ENCODE measurements around the gene DIP2C. TPM values are rescaled to one million over a fixed set of nuclear protein-coding genes. Genes with fewer than 3 reads are reported as not detected.

Gene DIP2C
- total RNA-seq, 2 experiments from 2014 or later: 0.85 to 0.95 TPM

GRCh38 chr10:377228-377627, 312.2 kb downstream of the DIP2C start:
- no peak for ATAC-seq
- POLR2A ChIA-PET: interaction anchor here (0.8 kb wide), 1 partner anchor 326 kb away, joined by 3 read pairs; no protein-coding TSS in a partner anchor

GRCh38 chr10:375815-376505, 313.5 kb downstream of the DIP2C start:
- POLR2A ChIA-PET: no interaction called here
- Mint-ChIP-seq H3K36me3 (ENCODE audit: low read depth) (peaks cover 3% of the 10 kb centered on the region), H3K27me3 (peaks cover 2% of the 10 kb centered on the region), H3K4me1 (ENCODE audit: low read depth) (peaks cover 2% of the 10 kb centered on the region), H3K4me3 (no peak overlapping the region), H3K27ac (no peak overlapping the region), H3K9me3 (peaks cover 1% of the 10 kb centered on the region)
- DNase-seq (no peak), ATAC-seq (no peak)
- no peak for TF ChIP-seq CTCF (IDR thresholded peaks at IDR 0.05)
- CTCF ChIA-PET: no interaction called here
- intact Hi-C loops (cut with micrococcal nuclease): no loop called here

More at GRCh38 chr10:377228-377627, 312.2 kb downstream of the DIP2C start:
- H3K27me3 Mint-ChIP-seq: peaks cover 2% of the 10 kb centered on the region
- peaks cover 7% of the 10 kb centered on the region for H3K36me3 Mint-ChIP-seq (ENCODE audit: low read depth)
- no peak for TF ChIP-seq CTCF (IDR thresholded peaks at IDR 0.05)
- peaks cover 9% of the 10 kb centered on the region for H3K4me1 Mint-ChIP-seq (ENCODE audit: low read depth)
- DNase-seq: no peak
- no peak overlapping the region for H3K27ac Mint-ChIP-seq
- H3K9me3 Mint-ChIP-seq: peaks cover 1% of the 10 kb centered on the region
- CTCF ChIA-PET: no interaction called here
- no peak overlapping the region for H3K4me3 Mint-ChIP-seq
- intact Hi-C loops (cut with micrococcal nuclease): no loop called here

DNA sequence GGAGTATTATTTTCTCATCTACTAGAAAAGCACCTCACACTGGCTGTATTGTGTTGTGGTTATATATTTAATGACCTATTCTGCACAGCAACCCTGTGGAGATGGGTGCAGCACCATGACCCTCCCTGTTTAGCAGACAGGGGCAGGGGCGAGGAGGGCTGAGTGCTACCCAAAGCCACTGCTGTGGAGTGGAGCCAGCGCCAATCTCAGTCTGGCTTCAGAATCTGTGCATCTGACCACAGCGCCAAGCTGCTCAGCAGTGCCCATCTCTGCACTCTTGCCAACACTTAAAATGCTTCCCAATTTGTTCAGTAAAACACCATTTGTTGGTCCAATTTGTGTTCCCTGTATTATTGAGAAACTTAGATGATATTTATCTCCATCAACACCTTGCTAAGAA, 315.1 kb downstream of the DIP2C start:
- peaks cover 3% of the 10 kb centered on the region for H3K36me3 Mint-ChIP-seq (ENCODE audit: low read depth)
- peaks cover 2% of the 10 kb centered on the region for H3K4me1 Mint-ChIP-seq (ENCODE audit: low read depth)
- CTCF ChIA-PET: no interaction called here
- peaks cover 1% of the 10 kb centered on the region for H3K9me3 Mint-ChIP-seq
- no peak overlapping the region for H3K27ac Mint-ChIP-seq
- intact Hi-C loops (cut with micrococcal nuclease): no loop called here
- no peak overlapping the region for H3K4me3 Mint-ChIP-seq
- TF ChIP-seq CTCF (IDR thresholded peaks at IDR 0.05): no peak
- POLR2A ChIA-PET: no interaction called here
- DNase-seq: no peak
- H3K27me3 Mint-ChIP-seq: peaks cover 2% of the 10 kb centered on the region
- ATAC-seq: no peak

DNA sequence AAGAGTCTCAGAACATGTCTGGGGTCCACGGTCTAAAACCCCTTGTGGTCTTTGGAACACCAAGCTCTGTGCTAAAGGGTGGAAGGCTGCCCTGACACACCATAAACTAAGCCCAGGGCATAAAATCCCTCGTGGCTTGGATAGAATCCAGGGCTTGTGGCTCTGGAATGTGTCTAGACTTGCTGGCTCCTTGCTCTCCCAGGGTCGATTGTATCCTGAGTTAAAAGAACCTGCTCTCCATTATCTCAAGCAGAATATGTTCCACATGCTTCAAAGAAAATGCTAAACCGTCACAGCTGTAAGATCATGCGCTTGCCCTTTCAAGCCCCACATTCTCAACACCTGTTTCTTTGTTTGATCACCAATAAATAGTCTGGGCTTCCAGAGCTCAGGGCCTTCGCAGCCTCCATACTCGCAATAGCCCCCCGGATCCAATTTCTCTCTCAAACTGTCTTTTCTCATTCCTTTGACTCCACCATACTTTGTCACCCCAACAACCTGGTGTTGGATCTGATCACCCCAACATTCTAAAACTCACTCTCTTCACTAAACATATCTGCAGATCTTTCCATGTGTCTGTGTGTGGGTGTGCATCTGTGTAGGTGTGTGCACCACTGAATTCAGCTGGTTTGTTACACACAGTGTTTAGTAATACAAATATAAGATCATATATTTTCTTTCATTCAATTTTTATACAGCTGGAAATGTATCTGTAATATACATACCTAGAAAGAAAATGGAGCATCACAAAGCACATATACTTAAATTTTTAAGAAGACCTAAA, 315.8 kb downstream of the DIP2C start:
- DNase-seq (no peak), ATAC-seq (no peak)
- TF ChIP-seq CTCF (IDR thresholded peaks at IDR 0.05): no peak
- Mint-ChIP-seq H3K9me3 (peaks cover 1% of the 10 kb centered on the region), H3K36me3 (ENCODE audit: low read depth) (peaks cover 3% of the 10 kb centered on the region), H3K4me3 (no peak overlapping the region), H3K27ac (no peak overlapping the region), H3K4me1 (ENCODE audit: low read depth) (peaks cover 2% of the 10 kb centered on the region), H3K27me3 (peaks cover 2% of the 10 kb centered on the region)
- ChIA-PET CTCF (no interaction called here), POLR2A (no interaction called here)
- intact Hi-C loops (cut with micrococcal nuclease): no loop called here

DNA sequence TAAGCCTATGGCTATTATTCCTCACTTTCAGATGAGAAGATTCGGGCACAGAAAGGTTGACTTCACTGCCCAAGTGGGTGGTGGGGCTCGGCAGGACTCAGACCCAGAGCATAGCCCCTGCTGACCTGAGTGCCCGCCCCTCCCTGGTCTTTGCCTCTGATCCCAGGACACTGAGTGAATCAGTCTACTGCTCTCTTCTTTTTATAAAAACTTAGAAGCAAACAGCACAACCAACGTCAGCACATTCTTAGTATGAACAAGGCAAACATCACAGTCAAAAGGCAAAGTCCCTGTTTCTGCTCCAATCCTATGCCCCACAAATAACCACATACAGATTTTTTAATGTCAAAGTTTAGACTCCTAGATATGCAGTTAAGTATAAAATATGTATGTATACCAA, 316.5 kb downstream of the DIP2C start:
- ChIA-PET POLR2A (no interaction called here), CTCF (no interaction called here)
- no peak for TF ChIP-seq CTCF (IDR thresholded peaks at IDR 0.05)
- H3K27ac Mint-ChIP-seq: no peak overlapping the region
- H3K27me3 Mint-ChIP-seq: peaks cover 2% of the 10 kb centered on the region
- intact Hi-C loops (cut with micrococcal nuclease): no loop called here
- no peak for DNase-seq
- no peak overlapping the region for H3K4me3 Mint-ChIP-seq
- no peaks in the 10 kb centered on the region for H3K9me3 Mint-ChIP-seq
- no peaks in the 10 kb centered on the region for H3K4me1 Mint-ChIP-seq (ENCODE audit: low read depth)
- ATAC-seq: no peak
- peaks cover 3% of the 10 kb centered on the region for H3K36me3 Mint-ChIP-seq (ENCODE audit: low read depth)
